T-helper 1 cell treated with Interleukin-12 subunit alpha and Interleukin-12 subunit beta and Interleukin-4 antibody, amounts not matched to agents 30 ng/mL and 1 ng/mL, for 36 hours (primary cell): ENCODE results near the gene OR8H2. TPM values are rescaled to one million over a fixed set of nuclear protein-coding genes. Genes with fewer than 3 reads are reported as not detected.
"Not testable (repeated sequence)": the region's sequence is repeated elsewhere in the genome, so short reads cannot be mapped to it uniquely, and the experiment has no call there.

Source experiments
- intact Hi-C: fragments of 100-400 bp; cut with micrococcal nuclease; formaldehyde crosslinking; loops from one replicate; pipeline ENCODE4 v1.15.1; 2024
- total RNA-seq: library from RNA; stranded (reverse); gene quantifications from 2 replicates; pipeline ENCODE4 v1.2.3, GENCODE V29; 2022

OR8H2 gene, protein sequence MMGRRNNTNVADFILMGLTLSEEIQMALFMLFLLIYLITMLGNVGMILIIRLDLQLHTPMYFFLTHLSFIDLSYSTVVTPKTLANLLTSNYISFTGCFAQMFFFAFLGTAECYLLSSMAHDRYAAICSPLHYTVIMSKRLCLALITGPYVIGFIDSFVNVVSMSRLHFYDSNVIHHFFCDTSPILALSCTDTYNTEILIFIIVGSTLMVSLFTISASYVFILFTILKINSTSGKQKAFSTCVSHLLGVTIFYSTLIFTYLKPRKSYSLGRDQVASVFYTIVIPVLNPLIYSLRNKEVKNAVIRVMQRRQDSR
- not detected in 2 replicates for total RNA-seq

DNA sequence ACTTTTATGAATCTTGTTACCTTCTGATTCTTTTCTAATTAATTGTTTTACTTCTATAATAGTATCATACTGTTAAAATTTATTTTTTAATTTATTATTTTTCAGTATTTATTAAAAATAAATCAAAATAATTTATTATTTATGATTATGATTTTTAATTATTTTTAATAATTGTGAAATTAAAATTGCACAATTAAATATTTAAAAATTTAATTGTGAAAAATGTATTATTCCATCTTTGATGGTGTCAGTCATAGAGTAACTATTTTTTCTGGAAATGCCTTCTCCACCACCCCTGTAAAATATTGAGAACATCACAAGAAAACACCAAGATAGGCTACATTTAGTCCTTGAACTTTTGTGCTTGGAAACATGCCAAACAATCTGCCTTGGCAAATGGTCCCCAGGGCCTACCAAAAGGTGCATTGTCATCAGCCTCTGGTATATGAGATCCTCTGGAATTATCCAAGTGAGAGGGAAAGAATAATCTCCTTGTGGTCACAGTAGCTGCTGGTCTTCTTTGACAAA, at the start of gene OR8H2:
Gene OR8H2 (plus strand): TSS at position 478 of the 528 bp plus-strand sequence. CDS start 1,356 bp downstream, outside the sequence.
- intact Hi-C loops = no loop called here

- intact Hi-C loops = not testable (repeated sequence)
Observed at GRCh38 chr11:56056366-56056765, 47.1 kb upstream of the OR8H2 start.

DNA sequence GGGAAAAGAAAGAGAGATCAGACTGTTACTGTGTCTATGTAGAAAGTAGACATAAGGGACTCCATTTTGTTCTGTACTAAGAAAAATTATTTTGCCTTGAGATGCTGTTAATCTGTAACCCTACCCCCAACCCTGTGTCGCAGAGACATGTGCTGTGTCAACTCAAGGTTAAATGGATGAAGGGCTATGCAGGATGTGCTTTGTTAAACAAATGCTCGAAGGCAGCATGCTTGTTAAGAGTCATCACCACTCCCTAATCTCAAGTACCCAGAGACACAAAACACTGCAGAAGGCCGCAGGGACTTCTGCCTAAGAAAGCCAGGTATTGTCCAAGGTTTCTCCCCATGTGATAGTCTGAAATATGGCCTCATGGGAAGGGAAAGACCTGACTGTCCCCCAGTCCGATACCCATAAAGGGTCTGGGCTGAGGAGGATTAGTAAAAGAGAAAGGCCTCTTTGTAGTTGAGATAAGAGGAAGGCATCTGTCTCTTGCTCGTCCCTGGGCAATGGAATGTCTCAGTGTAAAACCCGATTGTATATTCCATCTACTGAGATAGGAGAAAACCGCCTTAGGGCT, 45.7 kb upstream of the OR8H2 start:
- intact Hi-C loops = not testable (repeated sequence)

DNA sequence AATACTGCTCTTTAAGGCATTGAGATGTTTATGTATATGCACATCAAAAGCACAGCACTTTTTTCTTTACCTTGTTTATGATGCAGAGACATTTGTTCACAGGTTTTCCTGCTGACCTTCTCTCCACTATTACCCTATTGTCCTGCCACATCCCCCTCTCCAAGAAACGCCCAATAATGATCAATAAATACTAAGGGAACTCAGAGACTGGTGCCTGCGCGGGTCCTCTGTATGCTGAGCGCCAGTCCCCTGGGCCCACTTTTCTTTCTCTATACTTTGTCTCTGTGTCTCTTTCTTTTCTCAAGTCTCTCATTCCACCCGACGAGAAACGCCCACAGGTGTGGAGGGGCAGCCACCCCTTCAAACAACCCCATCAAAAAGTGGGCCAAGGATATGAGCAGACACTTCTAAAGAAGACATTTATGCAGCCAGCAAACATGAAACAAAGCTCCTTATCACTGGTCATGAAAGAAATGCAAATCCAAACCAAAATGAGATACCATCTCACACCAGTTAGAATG, 45.2 kb upstream of the OR8H2 start:
- intact Hi-C loops = not testable (repeated sequence)

- intact Hi-C loops = no loop called here
Observed at GRCh38 chr11:56066980-56067379, 36.5 kb upstream of the OR8H2 start.

GRCh38 chr11:56089697-56090096, 13.8 kb upstream of the OR8H2 start:
- intact Hi-C loops = no loop called here

GRCh38 chr11:56093008-56093407, 10.5 kb upstream of the OR8H2 start, which contains the start of gene OR8I2:
Gene OR8I2, plus strand, starts transcription at chr11:56093308. Its CDS starts 0 bp downstream, at chr11:56093308.
- intact Hi-C loops = no loop called here

DNA sequence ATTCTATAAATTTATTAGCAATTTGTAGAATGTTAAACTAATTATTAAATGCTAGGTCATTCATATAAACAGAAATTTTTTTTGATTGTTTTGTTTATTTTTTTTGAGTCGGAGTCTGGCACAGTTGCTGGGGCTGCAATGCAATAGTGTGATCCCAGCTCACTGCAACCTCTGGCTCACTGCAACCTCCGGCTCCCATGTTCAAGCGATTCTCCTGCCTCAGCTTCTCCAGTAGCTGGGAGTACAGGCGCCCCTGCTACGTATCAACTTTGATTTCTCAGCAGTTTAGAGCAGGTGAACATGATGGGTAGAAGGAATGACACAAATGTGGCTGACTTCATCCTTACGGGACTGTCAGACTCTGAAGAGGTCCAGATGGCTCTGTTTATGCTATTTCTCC, 18.6 kb downstream of the OR8H2 start, which contains the start of gene OR8H3:
Gene OR8H3 (plus strand): TSS at position 301 of the 400 bp plus-strand sequence. CDS start 0 bp downstream, at position 301.
- intact Hi-C loops = no loop called here

- intact Hi-C loops = no loop called here
Observed at GRCh38 chr11:56140151-56140661, 36.7 kb downstream of the OR8H2 start, which contains the start of gene OR8J3. Gene OR8J3, minus strand, starts transcription at chr11:56140201. Its CDS starts 2,483 bp downstream, at chr11:56137718.

GRCh38 chr11:56143681-56144080, 40.2 kb downstream of the OR8H2 start:
- intact Hi-C loops = not testable (repeated sequence)

DNA sequence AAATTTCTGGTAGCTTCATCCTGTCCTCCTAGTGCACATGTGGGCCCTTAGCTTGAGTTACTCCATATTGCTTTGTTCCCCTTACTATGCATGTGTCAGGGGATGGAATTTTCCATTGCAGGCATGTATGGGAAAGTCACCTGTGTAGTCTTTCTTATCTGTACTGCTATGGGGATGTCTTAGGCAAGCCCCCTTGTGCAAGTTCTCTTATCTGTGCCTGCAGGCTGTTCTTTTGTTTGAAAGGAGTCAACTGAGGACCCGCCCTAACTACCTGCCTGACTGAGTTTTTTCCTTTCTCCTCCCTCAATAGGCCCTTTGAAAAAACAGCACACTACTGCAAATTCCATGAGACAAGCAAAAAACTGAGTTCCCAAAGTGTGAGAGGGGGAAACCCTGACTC, 47.9 kb downstream of the OR8H2 start:
- intact Hi-C loops = no loop called here

DNA sequence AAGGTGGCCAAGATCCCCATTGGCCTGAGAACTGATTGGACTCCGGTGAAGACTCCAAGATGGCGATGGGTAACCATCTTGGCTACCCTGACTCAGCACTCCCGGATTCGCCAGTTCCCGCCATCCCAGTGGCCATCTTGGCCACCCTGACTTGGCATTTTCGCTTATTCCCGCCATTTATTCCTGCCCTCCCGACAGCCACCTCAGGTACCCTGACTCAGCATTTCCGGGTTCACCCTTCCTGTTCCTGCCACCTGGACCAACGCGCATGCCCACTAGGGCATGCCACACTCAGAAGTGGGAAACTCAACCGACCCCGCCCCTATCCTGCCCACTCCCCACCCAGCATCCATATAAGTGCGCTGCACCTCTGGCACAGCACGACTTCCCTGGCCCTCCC, 48.8 kb downstream of the OR8H2 start:
- intact Hi-C loops = no loop called here

Other genes with a start within 250 kb of the OR8H2 start
- gene TRIM51, start 220.4 kb upstream of the OR8H2 start, total RNA-seq = not detected in 2 replicates
- gene OR5W2, start 189.1 kb upstream of the OR8H2 start, total RNA-seq = not detected in 2 replicates
- gene OR5I1, start 167.3 kb upstream of the OR8H2 start, total RNA-seq = not detected in 2 replicates
- gene OR10AG1, start 133.7 kb upstream of the OR8H2 start, total RNA-seq = not detected in 2 replicates
- not detected in 2 replicates for gene OR5F1, start 109.1 kb upstream of the OR8H2 start, total RNA-seq
- gene OR5AS1, start 76.0 kb upstream of the OR8H2 start, total RNA-seq = not detected in 2 replicates
- not detected in 2 replicates for gene OR8I2, start 10.4 kb upstream of the OR8H2 start, total RNA-seq
- gene OR8H3, start 18.7 kb downstream of the OR8H2 start, total RNA-seq = not detected in 2 replicates
- not detected in 2 replicates for gene OR8J3, start 36.5 kb downstream of the OR8H2 start, total RNA-seq
- gene OR8K5, start 56.6 kb downstream of the OR8H2 start, total RNA-seq = not detected in 2 replicates
- not detected in 2 replicates for gene OR5J2, start 72.9 kb downstream of the OR8H2 start, total RNA-seq
- gene OR5T2, start 130.6 kb downstream of the OR8H2 start, total RNA-seq = not detected in 2 replicates
- not detected in 2 replicates for gene OR5T3, start 148.6 kb downstream of the OR8H2 start, total RNA-seq
- not detected in 2 replicates for gene OR5T1, start 170.5 kb downstream of the OR8H2 start, total RNA-seq
- gene OR8H1, start 188.6 kb downstream of the OR8H2 start, total RNA-seq = not detected in 2 replicates
- not detected in 2 replicates for gene OR8K3, start 211.5 kb downstream of the OR8H2 start, total RNA-seq
- not detected in 2 replicates for gene OR8K1, start 242.4 kb downstream of the OR8H2 start, total RNA-seq